Astrocyte (in vitro differentiated cells and primary cell): Measurements from ENCODE around the gene PYM1.

Source experiments
- EZH2 ChIP-seq: IDR thresholded peaks from 2 replicates; pipeline ENCODE4 v1.6.1; 2012; ENCODE audit warnings: mild to moderate bottlenecking, low read length, inconsistent platforms; ENCODE audit not compliant: insufficient read depth
- TF ChIP-seq, protein P1 (sequence below): IDR thresholded peaks from 2 replicates; pipeline ENCODE4 v1.5.1; 2011; ENCODE audit warnings: low read depth, mild to moderate bottlenecking, inconsistent platforms, low read length, moderate library complexity; ENCODE audit not compliant: insufficient read depth

DNA sequence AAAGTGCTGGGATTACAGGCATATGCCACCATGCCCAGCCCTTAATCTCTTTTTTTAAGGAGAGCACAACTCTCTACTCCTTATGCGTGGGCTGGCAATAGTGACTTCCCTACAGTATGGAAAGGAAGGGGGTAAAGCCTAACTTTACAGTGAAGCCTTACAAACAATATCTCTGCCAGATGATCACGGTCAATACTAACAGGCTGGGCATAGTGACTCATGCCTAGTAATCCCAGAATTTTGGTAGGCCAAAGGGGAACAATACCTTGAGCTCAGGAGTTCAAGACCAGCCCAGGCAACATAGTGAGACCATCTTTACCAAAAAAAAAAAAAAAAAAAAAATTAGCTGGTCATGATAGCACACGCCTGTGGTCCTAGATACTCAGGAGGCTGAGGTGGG lies 5.6 kb downstream of the PYM1 start:
- no peak for TF ChIP-seq EZH2
- TF ChIP-seq, protein P1, sequence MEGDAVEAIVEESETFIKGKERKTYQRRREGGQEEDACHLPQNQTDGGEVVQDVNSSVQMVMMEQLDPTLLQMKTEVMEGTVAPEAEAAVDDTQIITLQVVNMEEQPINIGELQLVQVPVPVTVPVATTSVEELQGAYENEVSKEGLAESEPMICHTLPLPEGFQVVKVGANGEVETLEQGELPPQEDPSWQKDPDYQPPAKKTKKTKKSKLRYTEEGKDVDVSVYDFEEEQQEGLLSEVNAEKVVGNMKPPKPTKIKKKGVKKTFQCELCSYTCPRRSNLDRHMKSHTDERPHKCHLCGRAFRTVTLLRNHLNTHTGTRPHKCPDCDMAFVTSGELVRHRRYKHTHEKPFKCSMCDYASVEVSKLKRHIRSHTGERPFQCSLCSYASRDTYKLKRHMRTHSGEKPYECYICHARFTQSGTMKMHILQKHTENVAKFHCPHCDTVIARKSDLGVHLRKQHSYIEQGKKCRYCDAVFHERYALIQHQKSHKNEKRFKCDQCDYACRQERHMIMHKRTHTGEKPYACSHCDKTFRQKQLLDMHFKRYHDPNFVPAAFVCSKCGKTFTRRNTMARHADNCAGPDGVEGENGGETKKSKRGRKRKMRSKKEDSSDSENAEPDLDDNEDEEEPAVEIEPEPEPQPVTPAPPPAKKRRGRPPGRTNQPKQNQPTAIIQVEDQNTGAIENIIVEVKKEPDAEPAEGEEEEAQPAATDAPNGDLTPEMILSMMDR: no peak
